HUES48 (cell line): ENCODE results near the gene PIWIL4.

Experiments used
- H3K27ac ChIP-seq: one replicate; pipeline ENCODE4 v1.7.0; 2013; ENCODE audit warnings: low read depth, low read length, inconsistent platforms
- H3K27me3 ChIP-seq: 2 replicates; pipeline ENCODE4 v1.6.1; 2013; ENCODE audit warnings: mild to moderate bottlenecking, low read length; ENCODE audit not compliant: control insufficient read depth, insufficient read depth
- H3K36me3 ChIP-seq: 2 replicates; pipeline ENCODE4 v1.6.1; 2013; ENCODE audit warnings: low read length; ENCODE audit not compliant: control insufficient read depth, insufficient read depth
- H3K4me1 ChIP-seq: 2 replicates; pipeline ENCODE4 v1.6.1; 2013; ENCODE audit warnings: mild to moderate bottlenecking, low read length; ENCODE audit not compliant: control insufficient read depth, insufficient read depth
- H3K4me3 ChIP-seq: 2 replicates; pipeline ENCODE4 v1.5.1; 2013; ENCODE audit warnings: mild to moderate bottlenecking, low read depth, low read length
- H3K9ac ChIP-seq: 2 replicates; pipeline ENCODE4 v1.6.1; 2013; ENCODE audit warnings: mild to moderate bottlenecking, low read depth, low read length, moderate library complexity
- H3K9me3 ChIP-seq: 2 replicates; pipeline ENCODE4 v1.6.1; 2013; ENCODE audit warnings: low read length; ENCODE audit not compliant: control insufficient read depth, insufficient read depth

PIWIL4 gene

GRCh38 chr11:94664346-94664745 lies 97.2 kb downstream of the PIWIL4 start:
- Histone ChIP-seq H3K36me3 (0 out of 2 replicates have a peak, but pooled peaks cover 4% of the 10 kb centered on the region), H3K9me3 (no peaks in the 10 kb centered on the region), H3K27ac (no peak overlapping the region), H3K4me3 (no peak overlapping the region), H3K27me3 (no peaks in the 10 kb centered on the region), H3K9ac (no peak overlapping the region), H3K4me1 (peaks cover 15% of the 10 kb centered on the region)

DNA sequence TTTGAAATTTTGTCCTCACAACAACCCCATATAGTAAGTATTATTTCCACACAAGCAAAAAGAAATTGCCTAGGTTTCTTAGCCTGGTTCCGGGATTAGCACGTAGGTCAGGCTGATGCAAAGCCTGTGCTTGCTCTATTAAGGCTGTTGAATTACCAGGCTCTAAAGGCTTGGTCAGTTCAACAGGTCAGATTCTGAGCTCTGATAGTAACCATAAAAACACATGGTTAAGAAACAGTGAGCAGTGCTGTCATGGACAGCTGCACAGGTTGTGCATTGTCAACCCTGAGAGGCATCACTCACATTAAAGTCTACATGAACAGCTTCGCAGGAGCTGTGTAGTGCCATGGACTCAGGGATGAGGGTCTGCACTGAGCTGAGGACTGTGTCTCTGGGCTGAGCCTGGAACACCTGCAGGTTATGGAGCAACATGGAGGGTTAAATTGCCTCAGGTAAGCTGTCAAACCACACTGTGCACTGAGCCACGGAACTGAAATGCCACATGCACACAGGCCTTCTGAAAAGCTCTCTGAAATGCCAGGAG lies 98.0 kb downstream of the PIWIL4 start:
- Histone ChIP-seq H3K27me3 (no peaks in the 10 kb centered on the region), H3K9ac (no peak overlapping the region), H3K9me3 (no peaks in the 10 kb centered on the region), H3K4me3 (no peak overlapping the region), H3K4me1 (peaks cover 15% of the 10 kb centered on the region), H3K27ac (no peak overlapping the region), H3K36me3 (0 out of 2 replicates have a peak, but pooled peaks cover 4% of the 10 kb centered on the region)

- H3K27me3 ChIP-seq = no peaks in the 10 kb centered on the region
- H3K9me3 ChIP-seq = peaks cover 7% of the 10 kb centered on the region
- peaks cover 7% of the 10 kb centered on the region for H3K4me1 ChIP-seq
- H3K4me3 ChIP-seq = no peak overlapping the region
- H3K27ac ChIP-seq = no peak overlapping the region
- no peak overlapping the region for H3K9ac ChIP-seq
- 0 out of 2 replicates have a peak, but pooled peaks cover 4% of the 10 kb centered on the region for H3K36me3 ChIP-seq
Measured at GRCh38 chr11:94666792-94667721, 99.9 kb downstream of the PIWIL4 start.

DNA sequence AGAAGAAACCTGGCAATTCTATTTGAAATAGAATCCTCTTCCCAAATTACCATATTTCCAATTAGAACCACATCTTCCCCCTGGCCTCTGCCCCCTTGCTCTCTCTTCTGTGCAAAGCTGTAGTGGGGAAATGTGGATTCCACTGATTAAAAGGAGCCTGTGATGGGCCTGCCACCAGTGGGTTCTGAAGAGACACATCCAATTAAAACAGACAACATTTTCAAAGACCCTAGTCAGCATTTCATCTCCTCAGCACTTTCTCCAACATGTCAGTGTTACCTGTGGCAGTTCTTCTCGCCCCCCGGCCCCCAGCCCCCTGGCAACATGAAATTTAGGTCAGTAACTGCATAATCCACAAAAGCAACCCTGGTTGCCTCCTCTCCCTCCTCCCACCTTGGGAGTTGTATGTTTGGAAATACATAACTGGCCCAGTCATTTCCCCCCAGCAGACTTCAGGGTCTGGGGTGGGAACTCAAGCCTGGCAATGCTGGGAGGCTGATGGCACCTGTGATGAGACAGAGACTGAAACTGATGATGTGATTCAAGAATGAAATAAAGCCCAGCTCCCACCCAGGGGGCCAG lies 101.1 kb downstream of the PIWIL4 start:
- Histone ChIP-seq H3K4me3 (no peak overlapping the region), H3K4me1 (no peaks in the 10 kb centered on the region), H3K36me3 (0 out of 2 replicates have a peak, but pooled peaks cover 2% of the 10 kb centered on the region), H3K27me3 (no peaks in the 10 kb centered on the region), H3K9ac (no peak overlapping the region), H3K9me3 (peaks cover 11% of the 10 kb centered on the region), H3K27ac (no peak overlapping the region)

DNA sequence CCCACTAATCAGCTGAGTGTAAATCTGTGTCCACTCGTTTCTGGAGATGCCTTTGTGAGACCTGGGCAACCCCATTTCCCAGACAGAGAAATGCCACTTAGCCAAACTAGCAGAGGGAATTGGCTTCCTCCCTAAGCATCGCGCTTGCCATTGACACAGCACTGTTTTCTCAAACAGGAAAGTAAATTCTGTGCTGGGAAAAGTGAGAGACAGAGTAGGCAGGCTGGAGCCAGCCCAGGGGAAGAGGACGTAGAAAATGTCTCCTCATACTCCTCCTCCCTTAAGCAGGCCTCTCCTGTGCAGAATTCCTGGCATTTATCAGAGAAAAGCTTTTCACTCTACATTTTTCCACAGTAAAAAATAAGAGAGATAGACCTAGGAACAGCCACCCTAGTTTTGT lies 101.9 kb downstream of the PIWIL4 start:
- Histone ChIP-seq H3K9ac (no peak overlapping the region), H3K9me3 (peaks cover 11% of the 10 kb centered on the region), H3K27ac (no peak overlapping the region), H3K4me3 (no peak overlapping the region), H3K36me3 (no peaks in the 10 kb centered on the region), H3K27me3 (no peaks in the 10 kb centered on the region), H3K4me1 (no peaks in the 10 kb centered on the region)
